Tibial nerve (tissue), 4 donors: ENCODE results near the gene ASTL.

Experiments
- EP300 ChIP-seq, 2 donors: sonication (generic); formaldehyde crosslinking; IDR thresholded peaks; one replicate each; pipeline ENCODE4 v1.6.1; 2017; ENCODE audit warnings: antibody characterized with exemption in 2 of 2, mild to moderate bottlenecking in 1 of 2
- TF ChIP-seq, protein P1 (sequence below), 5 experiments: fragments of 200-600 bp in 3 of 5; fragments of 450-650 bp in 2 of 5; sonication (generic) in 3 of 5; IDR thresholded peaks; one replicate each; pipeline ENCODE4 v1.5.1; 2016 to 2019; ENCODE audit warnings: antibody characterized with exemption in 5 of 5, mild to moderate bottlenecking in 3 of 5, moderate library complexity in 2 of 5

DNA sequence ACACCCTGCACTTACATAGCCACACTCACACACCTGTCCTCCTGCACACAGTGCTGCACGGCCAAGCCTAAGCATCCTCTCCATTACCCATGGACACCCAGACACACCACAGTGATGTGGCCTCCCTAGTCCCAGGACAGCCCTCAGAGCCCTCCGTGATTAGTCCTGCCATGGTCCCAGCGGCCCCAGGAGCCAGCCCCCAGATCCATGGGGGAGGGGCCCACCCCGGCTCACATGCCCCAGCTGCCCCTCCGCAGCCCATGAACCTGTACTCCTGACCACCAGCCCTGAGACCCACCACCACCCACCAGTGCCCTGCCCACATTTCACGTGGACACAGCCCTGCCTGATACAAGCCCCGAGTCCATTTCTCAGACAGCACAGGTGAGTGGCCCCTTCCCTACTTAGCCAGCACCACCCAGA lies 15.0 kb upstream of the ASTL start:
- TF ChIP-seq, protein P1, sequence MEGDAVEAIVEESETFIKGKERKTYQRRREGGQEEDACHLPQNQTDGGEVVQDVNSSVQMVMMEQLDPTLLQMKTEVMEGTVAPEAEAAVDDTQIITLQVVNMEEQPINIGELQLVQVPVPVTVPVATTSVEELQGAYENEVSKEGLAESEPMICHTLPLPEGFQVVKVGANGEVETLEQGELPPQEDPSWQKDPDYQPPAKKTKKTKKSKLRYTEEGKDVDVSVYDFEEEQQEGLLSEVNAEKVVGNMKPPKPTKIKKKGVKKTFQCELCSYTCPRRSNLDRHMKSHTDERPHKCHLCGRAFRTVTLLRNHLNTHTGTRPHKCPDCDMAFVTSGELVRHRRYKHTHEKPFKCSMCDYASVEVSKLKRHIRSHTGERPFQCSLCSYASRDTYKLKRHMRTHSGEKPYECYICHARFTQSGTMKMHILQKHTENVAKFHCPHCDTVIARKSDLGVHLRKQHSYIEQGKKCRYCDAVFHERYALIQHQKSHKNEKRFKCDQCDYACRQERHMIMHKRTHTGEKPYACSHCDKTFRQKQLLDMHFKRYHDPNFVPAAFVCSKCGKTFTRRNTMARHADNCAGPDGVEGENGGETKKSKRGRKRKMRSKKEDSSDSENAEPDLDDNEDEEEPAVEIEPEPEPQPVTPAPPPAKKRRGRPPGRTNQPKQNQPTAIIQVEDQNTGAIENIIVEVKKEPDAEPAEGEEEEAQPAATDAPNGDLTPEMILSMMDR (IDR thresholded peaks at IDR 0.05): no peak
- TF ChIP-seq EP300 (IDR thresholded peaks at IDR 0.05): no peak
